ENCODE measurements around the gene TFF1. TPM values are rescaled to one million over a fixed set of nuclear protein-coding genes. Genes with fewer than 3 reads are reported as not detected.
A peak's percentile ranks its signal among the peaks of the same experiment; 100 is the strongest.

Gene TFF1
- total RNA-seq, 1 donor from 2014 or later: not detected

GRCh38 chr21:42384989-42385388, 18.7 kb upstream of the TFF1 start:
- no peak for DNase-seq
- intact Hi-C loops (cut with micrococcal nuclease): no loop called here
- TF ChIP-seq CTCF (IDR thresholded peaks at IDR 0.05; ENCODE audit: borderline replicate concordance): no peak
- H3K27ac ChIP-seq (replicated peaks): no peak overlapping the region
- H3K4me1 ChIP-seq: peaks cover 9% of the 10 kb centered on the region
- H3K36me3 ChIP-seq: no peaks in the 10 kb centered on the region
- peaks cover 26% of the 10 kb centered on the region for H3K27me3 ChIP-seq (ENCODE audit: low read depth)
- no peak overlapping the region for H3K4me3 ChIP-seq
- peaks cover 19% of the 10 kb centered on the region for H3K9me3 ChIP-seq (replicated peaks)

GRCh38 chr21:42384156-42384945, 18.0 kb upstream of the TFF1 start:
- no peak overlapping the region for H3K27ac ChIP-seq (replicated peaks)
- no peak for TF ChIP-seq CTCF (IDR thresholded peaks at IDR 0.05; ENCODE audit: borderline replicate concordance)
- H3K9me3 ChIP-seq (replicated peaks): peaks cover 19% of the 10 kb centered on the region
- DNase-seq: no peak
- H3K4me3 ChIP-seq: no peak overlapping the region
- no peaks in the 10 kb centered on the region for H3K36me3 ChIP-seq
- peaks cover 26% of the 10 kb centered on the region for H3K27me3 ChIP-seq (ENCODE audit: low read depth)
- intact Hi-C loops (cut with micrococcal nuclease): no loop called here
- peaks cover 7% of the 10 kb centered on the region for H3K4me1 ChIP-seq

- TF ChIP-seq CTCF (IDR thresholded peaks at IDR 0.05; ENCODE audit: borderline replicate concordance): no peak
- intact Hi-C loops (cut with micrococcal nuclease): no loop called here
- DNase-seq: no peak
- peaks cover 19% of the 10 kb centered on the region for H3K9me3 ChIP-seq (replicated peaks)
- H3K27ac ChIP-seq (replicated peaks): no peak overlapping the region
- H3K27me3 ChIP-seq (ENCODE audit: low read depth): peaks cover 26% of the 10 kb centered on the region
- no peaks in the 10 kb centered on the region for H3K4me1 ChIP-seq
- H3K36me3 ChIP-seq: no peaks in the 10 kb centered on the region
- no peak overlapping the region for H3K4me3 ChIP-seq
Measured at GRCh38 chr21:42383331-42383730, 17.0 kb upstream of the TFF1 start.

- no peak for TF ChIP-seq CTCF (IDR thresholded peaks at IDR 0.05; ENCODE audit: borderline replicate concordance)
- DNase-seq: no peak
- intact Hi-C loops (cut with micrococcal nuclease): no loop called here
- no peaks in the 10 kb centered on the region for H3K4me1 ChIP-seq
- no peak overlapping the region for H3K4me3 ChIP-seq
- H3K9me3 ChIP-seq (replicated peaks): peaks cover 19% of the 10 kb centered on the region
- H3K27ac ChIP-seq (replicated peaks): no peak overlapping the region
- peaks cover 31% of the 10 kb centered on the region for H3K27me3 ChIP-seq (ENCODE audit: low read depth)
- H3K36me3 ChIP-seq: no peaks in the 10 kb centered on the region
Measured at GRCh38 chr21:42382915-42383314, 16.6 kb upstream of the TFF1 start.

GRCh38 chr21:42381347-42381984, 15.1 kb upstream of the TFF1 start:
- Histone ChIP-seq H3K9me3 (replicated peaks) (peaks cover 19% of the 10 kb centered on the region), H3K36me3 (no peaks in the 10 kb centered on the region), H3K27me3 (ENCODE audit: low read depth) (peaks cover 45% of the 10 kb centered on the region), H3K4me1 (no peaks in the 10 kb centered on the region), H3K4me3 (no peak overlapping the region), H3K27ac (replicated peaks) (no peak overlapping the region)
- TF ChIP-seq CTCF (IDR thresholded peaks at IDR 0.05; ENCODE audit: borderline replicate concordance): peak; percentile 51
- no peak for DNase-seq
- intact Hi-C loops (cut with micrococcal nuclease): no loop called here

Measured in left ventricle myocardium inferior (tissue), 1 donor.